CD14-positive monocyte (primary cell): ENCODE measurements around the gene CAMTA1. TPM values are rescaled to one million over a fixed set of nuclear protein-coding genes. Genes with fewer than 3 reads are reported as not detected.

Source experiments
- DNase-seq, 3 donors: peaks; one replicate each; pipeline ENCODE4 v3.0.0-alpha.2; 2011 to 2022
- H2AFZ ChIP-seq: 2 replicates; pipeline ENCODE4 v1.6.0; 2012; ENCODE audit warnings: mild to moderate bottlenecking, low read depth, low read length, inconsistent platforms; ENCODE audit not compliant: insufficient read depth, poor library complexity, severe bottlenecking
- H3K27ac ChIP-seq, 2 donors: 1 replicate in 1 of 2; 2 replicates in 1 of 2; pipeline ENCODE4 v1.5.1; 2012 to 2013; ENCODE audit warnings: low read length in 2 of 2, control low read depth in 1 of 2, inconsistent platforms in 1 of 2, low read depth in 1 of 2, mild to moderate bottlenecking in 1 of 2
- H3K27me3 ChIP-seq, 2 donors: one replicate each; pipeline versions ENCODE4 v1.6.0 to v1.6.1; 2011 to 2013; ENCODE audit warnings: low read length in 2 of 2; ENCODE audit not compliant: control insufficient read depth in 2 of 2, insufficient read depth in 2 of 2
- H3K36me3 ChIP-seq, 2 donors: replicated peaks in 1 of 2; 1 replicate in 1 of 2; 2 replicates in 1 of 2; pipeline versions ENCODE4 v1.5.1 to v1.6.1; 2012 to 2013; ENCODE audit warnings: low read length in 2 of 2, control low read depth in 1 of 2, inconsistent platforms in 1 of 2, mild to moderate bottlenecking in 1 of 2; ENCODE audit not compliant: insufficient read depth in 2 of 2, control insufficient read depth in 1 of 2
- H3K4me1 ChIP-seq, 2 donors: 1 replicate in 1 of 2; 2 replicates in 1 of 2; pipeline versions ENCODE4 v1.5.1 to v1.6.1; 2012 to 2013; ENCODE audit warnings: low read length in 2 of 2, control low read depth in 1 of 2, inconsistent platforms in 1 of 2, mild to moderate bottlenecking in 1 of 2, moderate library complexity in 1 of 2; ENCODE audit not compliant: insufficient read depth in 2 of 2, control insufficient read depth in 1 of 2
- H3K4me2 ChIP-seq: replicated peaks from 2 replicates; pipeline ENCODE3; 2012; ENCODE audit warnings: low read length, moderate library complexity, mild to moderate bottlenecking; ENCODE audit not compliant: poor library complexity, severe bottlenecking; ENCODE audit errors: extremely low read depth
- H3K4me3 ChIP-seq, 3 experiments: fragments of 200-600 bp in 1 of 3; sonication (generic) in 1 of 3; replicated peaks in 1 of 3; 1 replicate in 2 of 3; 2 replicates in 1 of 3; pipeline ENCODE4 v1.5.1; 2011 to 2013; ENCODE audit warnings: low read length in 3 of 3, mild to moderate bottlenecking in 3 of 3, control low read depth in 2 of 3, low read depth in 2 of 3, inconsistent platforms in 1 of 3, moderate library complexity in 1 of 3
- H3K79me2 ChIP-seq: 2 replicates; pipeline ENCODE4 v1.6.0; 2012; ENCODE audit warnings: mild to moderate bottlenecking, control low read depth, inconsistent platforms, low read length, moderate library complexity; ENCODE audit not compliant: insufficient read depth
- H3K9ac ChIP-seq: 2 replicates; pipeline ENCODE4 v1.6.0; 2017; ENCODE audit warnings: low read length, mild to moderate bottlenecking; ENCODE audit not compliant: insufficient read depth, poor library complexity, severe bottlenecking
- H3K9me3 ChIP-seq, 2 donors: replicated peaks in 1 of 2; 1 replicate in 1 of 2; 2 replicates in 1 of 2; pipeline versions ENCODE4 v1.5.1 to v1.6.1; 2012 to 2013; ENCODE audit warnings: low read length in 2 of 2, control low read depth in 1 of 2; ENCODE audit not compliant: control insufficient read depth in 1 of 2, insufficient read depth in 1 of 2
- H4K20me1 ChIP-seq: 2 replicates; pipeline ENCODE4 v1.6.0; 2012; ENCODE audit warnings: mild to moderate bottlenecking, low read length, control low read depth, moderate library complexity; ENCODE audit not compliant: insufficient read depth
- H3K27ac Mint-ChIP-seq, 7 donors: one replicate each; pipeline ENCODE4 v1.8.0; 2020; ENCODE audit warnings: mild to moderate bottlenecking in 7 of 7, mixed read lengths in 7 of 7, moderate library complexity in 6 of 7, inconsistent platforms in 2 of 7
- H3K27me3 Mint-ChIP-seq, 3 donors: one replicate each; pipeline ENCODE4 v1.8.0; 2021 to 2022; ENCODE audit warnings: low read depth in 3 of 3, mild to moderate bottlenecking in 3 of 3, mixed read lengths in 3 of 3, moderate library complexity in 3 of 3, inconsistent platforms in 1 of 3
- H3K36me3 Mint-ChIP-seq, 2 donors: one replicate each; pipeline ENCODE4 v1.8.0; 2020; ENCODE audit warnings: mixed read lengths in 2 of 2, inconsistent platforms in 1 of 2, mild to moderate bottlenecking in 1 of 2
- H3K4me1 Mint-ChIP-seq: one replicate; pipeline ENCODE4 v1.8.0; 2020; ENCODE audit warnings: mild to moderate bottlenecking, mixed read lengths
- H3K4me3 Mint-ChIP-seq, 2 donors: one replicate each; pipeline ENCODE4 v1.8.0; 2020; ENCODE audit warnings: mild to moderate bottlenecking in 2 of 2, mixed read lengths in 2 of 2, moderate library complexity in 1 of 2
- H3K9me3 Mint-ChIP-seq, 7 donors: one replicate each; pipeline ENCODE4 v1.8.0; 2020 to 2022; ENCODE audit warnings: mixed read lengths in 7 of 7, mild to moderate bottlenecking in 6 of 7, moderate library complexity in 6 of 7, inconsistent platforms in 2 of 7
- WGBS: methylation state at CpG from one replicate; pipeline ENCODE4 v1.1.5; 2013; ENCODE audit warnings: missing lambda C conversion rate; ENCODE audit not compliant: insufficient coverage; 5-methylcytosine and 5-hydroxymethylcytosine counted together
- intact Hi-C, 2 donors: fragments of 100-400 bp; cut with micrococcal nuclease; formaldehyde crosslinking; loops; one replicate each; pipeline versions ENCODE4 v1.15.0 to v1.15.1; 2023
- polyA plus RNA-seq, 3 donors: library from polyadenylated mRNA; depleted of rRNA in 1 of 3; unstranded in 2 of 3; stranded (reverse) in 1 of 3; fragments of 300-500 nt in 2 of 3; fragments of >200 nt in 1 of 3; fragmentation: Illumina TruSeq in 2 of 3; gene quantifications; 1 replicate in 2 of 3; 2 replicates in 1 of 3; pipeline ENCODE4 v1.2.3, GENCODE V29; 2012 to 2021
- TF ChIP-seq, protein P1 (sequence below): fragments of 200-600 bp; IDR thresholded peaks from one replicate; pipeline ENCODE4 v1.8.0; 2022; ENCODE audit warnings: antibody characterized with exemption, mild to moderate bottlenecking

Gene CAMTA1
- polyA plus RNA-seq, 3 donors: 52.0 to 89.6 (median 78.3) TPM

DNA sequence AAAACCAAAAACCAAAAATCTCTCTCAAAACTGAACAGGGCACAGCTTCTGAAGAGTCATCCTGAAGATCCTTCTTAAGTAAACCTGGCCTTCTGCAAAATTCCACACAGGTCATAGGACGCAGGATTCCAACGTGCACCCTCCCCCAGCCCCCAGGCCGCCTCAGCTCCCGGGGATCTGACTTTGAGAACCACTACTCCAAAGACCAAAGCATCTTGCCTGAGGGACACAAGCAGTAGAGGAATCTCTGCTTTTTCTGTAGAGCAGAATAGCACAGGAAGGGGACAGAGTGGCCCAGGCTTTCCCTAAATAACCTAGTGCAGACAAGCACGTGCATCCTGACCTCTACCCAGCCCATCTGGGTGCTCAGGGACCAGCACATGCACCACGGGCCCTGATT lies 881.0 kb downstream of the CAMTA1 start:
- H3K27me3 ChIP-seq: peaks cover 0 to 4% of the 10 kb centered on the region in 2 donors
- no peak overlapping the region for H2AFZ ChIP-seq
- H3K79me2 ChIP-seq: no peaks in the 10 kb centered on the region
- Mint-ChIP-seq H3K36me3 (no peaks in the 10 kb centered on the region), H3K4me1 (peaks cover 7% of the 10 kb centered on the region), H3K27me3 (peaks cover 6 to 13% (median 9%) of the 10 kb centered on the region in 3 donors), H3K27ac (no peak overlapping the region), H3K9me3 (peaks cover 0 to 2% (median 0%) of the 10 kb centered on the region in 7 donors), H3K4me3 (no peak overlapping the region)
- WGBS: 95% methylated on average over 6 of the region's 6 CpGs
- H3K36me3 ChIP-seq: no peaks in the 10 kb centered on the region
- no peak overlapping the region for H3K27ac ChIP-seq
- H3K4me3 ChIP-seq: no peak overlapping the region
- H4K20me1 ChIP-seq: no peaks in the 10 kb centered on the region
- no peaks in the 10 kb centered on the region for H3K4me1 ChIP-seq
- TF ChIP-seq, protein P1, sequence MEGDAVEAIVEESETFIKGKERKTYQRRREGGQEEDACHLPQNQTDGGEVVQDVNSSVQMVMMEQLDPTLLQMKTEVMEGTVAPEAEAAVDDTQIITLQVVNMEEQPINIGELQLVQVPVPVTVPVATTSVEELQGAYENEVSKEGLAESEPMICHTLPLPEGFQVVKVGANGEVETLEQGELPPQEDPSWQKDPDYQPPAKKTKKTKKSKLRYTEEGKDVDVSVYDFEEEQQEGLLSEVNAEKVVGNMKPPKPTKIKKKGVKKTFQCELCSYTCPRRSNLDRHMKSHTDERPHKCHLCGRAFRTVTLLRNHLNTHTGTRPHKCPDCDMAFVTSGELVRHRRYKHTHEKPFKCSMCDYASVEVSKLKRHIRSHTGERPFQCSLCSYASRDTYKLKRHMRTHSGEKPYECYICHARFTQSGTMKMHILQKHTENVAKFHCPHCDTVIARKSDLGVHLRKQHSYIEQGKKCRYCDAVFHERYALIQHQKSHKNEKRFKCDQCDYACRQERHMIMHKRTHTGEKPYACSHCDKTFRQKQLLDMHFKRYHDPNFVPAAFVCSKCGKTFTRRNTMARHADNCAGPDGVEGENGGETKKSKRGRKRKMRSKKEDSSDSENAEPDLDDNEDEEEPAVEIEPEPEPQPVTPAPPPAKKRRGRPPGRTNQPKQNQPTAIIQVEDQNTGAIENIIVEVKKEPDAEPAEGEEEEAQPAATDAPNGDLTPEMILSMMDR: no peak
- intact Hi-C loops: loop anchor here (2.0 to 10.0 kb wide), 5 partner anchors 87 to 683 kb away; no protein-coding TSS in a partner anchor
- H3K4me2 ChIP-seq: no peak overlapping the region
- no peak for DNase-seq
- H3K9me3 ChIP-seq: no peaks in the 10 kb centered on the region
- no peak overlapping the region for H3K9ac ChIP-seq

DNA sequence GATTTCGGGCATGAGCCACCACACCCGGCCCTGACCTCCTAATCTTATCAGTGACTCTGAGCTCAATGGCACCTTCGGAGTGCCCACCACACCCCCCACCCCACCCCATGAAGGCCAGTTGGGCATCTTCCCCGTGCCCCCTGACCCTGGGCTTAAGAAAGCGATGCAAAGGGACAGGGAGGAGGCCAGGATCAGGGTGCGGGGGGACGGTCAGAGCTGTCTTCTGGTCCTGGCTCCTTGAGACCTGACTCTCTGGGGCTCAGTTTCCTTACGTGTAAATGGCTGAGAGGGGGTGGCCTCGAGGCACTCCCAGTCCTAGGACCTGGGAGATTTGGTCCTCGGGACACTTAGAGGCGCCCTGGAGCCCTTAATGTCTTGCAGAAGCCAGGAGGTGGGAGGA lies 881.9 kb downstream of the CAMTA1 start:
- H3K4me2 ChIP-seq: no peak overlapping the region
- Mint-ChIP-seq H3K9me3 (peaks cover 0 to 2% (median 0%) of the 10 kb centered on the region in 7 donors), H3K4me3 (no peak overlapping the region), H3K4me1 (peaks cover 7% of the 10 kb centered on the region), H3K27me3 (peaks cover 6 to 14% (median 9%) of the 10 kb centered on the region in 3 donors), H3K27ac (no peak overlapping the region), H3K36me3 (no peaks in the 10 kb centered on the region)
- peaks cover 0 to 4% of the 10 kb centered on the region in 2 donors for H3K27me3 ChIP-seq
- no peaks in the 10 kb centered on the region for H3K79me2 ChIP-seq
- H3K27ac ChIP-seq: no peak overlapping the region
- TF ChIP-seq, protein P1: no peak
- H3K36me3 ChIP-seq: no peaks in the 10 kb centered on the region
- no peaks in the 10 kb centered on the region for H3K9me3 ChIP-seq
- no peak overlapping the region for H2AFZ ChIP-seq
- no peaks in the 10 kb centered on the region for H3K4me1 ChIP-seq
- intact Hi-C loops: loop anchor here (2.0 to 10.0 kb wide), 5 partner anchors 86 to 682 kb away; no protein-coding TSS in a partner anchor
- 87% methylated on average over 6 of the region's 11 CpGs for WGBS
- no peaks in the 10 kb centered on the region for H4K20me1 ChIP-seq
- DNase-seq: no peak
- no peak overlapping the region for H3K4me3 ChIP-seq
- H3K9ac ChIP-seq: no peak overlapping the region
